HG03097 (cell line): ENCODE measurements around the gene CENPS.
A peak's percentile ranks its signal among the peaks of the same experiment; 100 is the strongest.
"Not testable (repeated sequence)": the region's sequence is repeated elsewhere in the genome, so short reads cannot be mapped to it uniquely, and the experiment has no call there.

Experiments
- ATAC-seq: cut with Tn5 transposase; IDR thresholded peaks from one replicate; pipeline ENCODE4 v1.9.1; 2021; ENCODE audit not compliant: unreplicated experiment, low FRiP score

Gene CENPS

GRCh38 chr1:10418741-10419140, 11.5 kb upstream of the CENPS start:
- not testable (repeated sequence) for ATAC-seq

- ATAC-seq, result no peak
These were observed 10.9 kb upstream of the CENPS start for GRCh38 chr1:10419351-10419750.

DNA sequence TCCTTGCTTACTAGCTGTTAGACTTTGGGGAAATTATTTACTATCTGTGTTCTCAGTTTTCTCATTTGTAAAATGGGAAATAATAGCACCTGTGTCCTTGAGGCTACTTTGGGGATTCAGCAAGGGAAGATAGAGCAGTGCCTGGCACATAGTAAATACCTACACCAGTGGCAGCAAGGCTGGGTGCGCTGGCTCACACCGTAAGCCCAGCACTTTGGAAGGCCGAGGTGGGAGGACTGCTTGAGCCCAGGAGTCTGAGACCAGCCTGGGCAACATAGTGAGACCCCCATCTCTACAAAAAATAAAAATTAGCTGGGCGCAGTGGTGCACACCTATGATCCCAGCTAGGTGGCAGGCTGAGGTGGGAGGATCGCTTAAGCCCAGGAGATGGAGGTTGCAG, 8.6 kb upstream of the CENPS start:
- ATAC-seq, result no peak

DNA sequence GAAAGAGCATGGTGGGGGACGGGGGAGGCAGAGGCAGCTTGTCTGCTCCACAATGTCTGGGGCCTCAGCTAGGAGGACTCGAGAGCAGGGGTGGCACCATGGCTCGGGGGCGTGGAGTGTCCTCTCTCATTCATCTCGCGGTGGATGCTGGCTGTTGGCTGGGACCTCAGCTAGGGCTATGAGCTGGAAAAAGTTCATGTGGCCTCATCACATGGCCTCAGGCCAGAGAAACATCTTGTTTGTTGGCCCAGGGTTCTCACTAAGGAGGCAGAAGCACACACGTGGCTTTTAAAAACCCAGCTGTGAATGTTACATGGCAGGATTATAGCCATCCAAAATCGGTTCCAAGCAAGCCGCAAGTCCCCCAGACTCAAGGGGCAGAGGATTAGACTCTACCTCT, 6.2 kb upstream of the CENPS start:
- no peak for ATAC-seq

DNA sequence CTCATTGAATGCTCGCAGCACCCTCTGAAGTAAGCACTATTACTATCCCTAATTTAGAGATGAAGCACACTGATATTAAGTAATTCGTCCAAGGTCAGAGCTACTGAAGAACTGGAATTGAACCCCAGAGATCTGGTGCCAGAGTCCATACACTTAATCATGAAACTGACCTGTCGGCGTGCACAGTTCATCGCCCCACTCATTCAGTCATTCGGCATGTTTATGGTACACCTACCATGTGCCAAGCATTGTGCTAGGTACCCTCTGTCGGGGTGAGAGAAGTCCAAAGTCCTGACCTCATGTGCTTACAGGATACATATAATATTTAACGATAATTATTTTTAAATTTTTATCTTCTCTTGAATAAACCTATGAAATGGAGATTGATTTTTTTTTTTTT, 5.6 kb upstream of the CENPS start:
- ATAC-seq, result no peak

- ATAC-seq, result not testable (repeated sequence)
These were observed 4.3 kb upstream of the CENPS start for GRCh38 chr1:10425826-10426534.

GRCh38 chr1:10426535-10426848, 3.7 kb upstream of the CENPS start:
- ATAC-seq, result not testable (repeated sequence)

DNA sequence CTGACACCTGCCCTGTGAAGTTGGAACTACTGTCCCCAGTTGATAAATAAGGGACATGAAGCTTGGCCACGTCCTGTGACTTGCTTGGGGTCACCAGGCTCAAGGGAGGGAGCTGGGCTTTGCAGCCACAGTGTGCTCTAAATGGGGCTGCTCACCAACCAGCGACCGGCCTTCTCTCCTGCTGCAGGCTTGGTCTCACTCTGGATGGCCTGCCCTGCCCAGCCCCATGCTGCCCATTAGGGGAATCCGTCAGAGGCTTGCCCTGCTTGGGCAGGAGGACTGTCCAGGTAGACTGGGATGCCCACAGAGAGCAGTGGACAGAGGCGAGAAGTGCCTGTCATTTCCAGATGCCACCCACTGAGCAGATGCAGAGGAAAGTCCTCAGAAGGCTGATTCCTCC, 1.2 kb upstream of the CENPS start:
- no peak for ATAC-seq

- ATAC-seq, result peak; percentile 21
These were observed 391 bp upstream of the CENPS start for GRCh38 chr1:10429868-10430215.

DNA sequence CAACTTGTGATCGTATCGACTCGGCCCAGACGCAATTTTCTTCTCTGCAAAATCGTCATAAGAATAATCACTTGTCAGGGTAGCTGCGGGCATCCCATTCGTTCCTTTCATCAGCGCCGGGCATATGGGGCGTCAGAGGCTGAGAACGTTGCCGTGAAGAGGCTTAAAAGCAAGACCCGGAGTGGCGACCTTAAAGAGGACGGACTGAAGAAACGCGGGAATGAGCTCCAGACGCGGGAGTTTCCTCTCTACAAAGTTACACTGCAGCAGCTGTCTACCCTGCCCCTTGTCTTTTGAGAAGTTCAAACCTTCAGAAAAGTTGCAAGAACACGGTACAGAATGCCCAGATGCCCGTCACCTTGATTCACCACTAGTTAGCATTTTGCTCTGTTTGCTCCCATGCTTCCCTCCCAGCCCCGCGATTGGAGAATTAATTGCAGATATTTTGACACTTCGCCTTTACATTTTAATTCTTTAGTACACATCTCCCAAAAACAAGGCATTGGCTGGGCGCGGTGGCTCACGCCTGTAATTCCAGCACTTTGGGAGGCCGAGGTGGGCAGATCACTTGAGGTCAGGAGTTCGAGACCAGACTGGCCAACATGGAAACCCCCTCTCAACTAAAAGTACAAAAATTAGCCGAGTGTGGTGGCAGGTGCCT, 967 bp downstream of the CENPS start:
- no peak for ATAC-seq

GRCh38 chr1:10432910-10433700, 2.9 kb downstream of the CENPS start:
- no peak for ATAC-seq

DNA sequence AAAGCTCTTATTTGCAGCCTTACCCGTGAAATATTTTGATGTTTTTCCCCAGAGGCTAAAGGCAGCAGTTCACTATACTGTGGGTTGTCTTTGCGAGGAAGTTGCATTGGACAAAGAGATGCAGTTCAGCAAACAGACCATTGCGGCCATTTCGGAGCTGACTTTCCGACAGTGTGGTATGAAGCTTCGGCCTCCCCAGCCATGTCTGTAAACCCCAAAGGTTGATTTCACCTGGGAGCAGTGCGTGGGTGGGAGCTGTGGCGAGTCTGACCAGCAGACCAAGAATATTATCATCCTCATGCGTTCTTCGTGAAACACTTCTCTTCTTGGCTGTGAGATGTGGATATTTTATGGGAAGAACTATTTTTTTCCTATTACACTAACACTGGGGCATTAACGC, 3.6 kb downstream of the CENPS start:
- ATAC-seq, result no peak

DNA sequence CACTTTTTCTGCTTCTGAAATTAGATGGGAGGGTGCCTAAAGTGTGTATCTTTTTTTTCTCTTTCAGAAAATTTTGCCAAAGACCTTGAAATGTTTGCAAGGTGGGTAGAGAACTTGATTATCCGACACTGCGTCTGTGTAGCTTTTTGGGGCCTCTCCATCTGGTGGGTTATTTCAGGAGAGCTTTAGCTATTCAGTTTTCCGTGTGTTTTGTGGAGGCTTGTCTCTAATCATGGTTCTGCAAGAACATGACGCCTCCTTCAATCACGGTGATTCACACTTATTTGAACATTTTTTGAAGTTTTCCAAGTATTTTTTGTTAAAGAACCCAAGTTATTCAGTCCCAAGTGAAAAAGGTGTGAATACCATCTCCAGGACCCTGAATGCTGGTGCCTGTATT, 4.4 kb downstream of the CENPS start:
- ATAC-seq, result no peak

- ATAC-seq, result no peak
These were observed 6.8 kb downstream of the CENPS start for GRCh38 chr1:10437052-10437451.

GRCh38 chr1:10438677-10439163, 8.5 kb downstream of the CENPS start:
- no peak for ATAC-seq

GRCh38 chr1:10440305-10440704, 10.1 kb downstream of the CENPS start:
- ATAC-seq, result no peak

DNA sequence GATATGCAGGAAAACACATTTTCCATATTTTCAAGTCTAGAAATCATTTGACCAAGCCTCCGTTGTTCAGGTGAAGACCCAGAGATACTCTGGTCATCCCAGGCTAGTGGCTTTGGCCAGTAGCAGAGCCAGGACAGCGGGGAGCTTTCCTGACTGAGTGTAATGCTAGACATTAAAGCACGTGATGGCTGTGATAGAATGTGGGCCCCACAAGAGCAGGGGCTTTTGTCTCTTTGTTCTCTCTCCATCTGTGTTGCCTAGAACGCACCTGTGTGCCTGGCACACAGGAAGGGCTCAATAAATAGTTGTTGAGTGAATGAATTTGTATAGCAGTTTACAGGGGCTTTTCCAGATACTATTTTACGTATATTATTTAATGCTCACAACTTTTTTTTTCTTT, 10.6 kb downstream of the CENPS start:
- ATAC-seq, result no peak

- no peak for ATAC-seq
These were observed 14.0 kb downstream of the CENPS start for GRCh38 chr1:10444248-10444647.

GRCh38 chr1:10444795-10445397, 14.7 kb downstream of the CENPS start:
- no peak for ATAC-seq

- no peak for ATAC-seq
These were observed 16.7 kb downstream of the CENPS start for GRCh38 chr1:10446790-10447422.

GRCh38 chr1:10449751-10450150, 19.5 kb downstream of the CENPS start, which contains the start of gene CORT:
Gene CORT, plus strand, starts transcription at chr1:10450031. Its CDS starts 193 bp downstream, at chr1:10450224.
- no peak for ATAC-seq
